Skin of body (tissue), 2 donors: Measurements from ENCODE around the gene ATOH8. TPM values are rescaled to one million over a fixed set of nuclear protein-coding genes. Genes with fewer than 3 reads are reported as not detected.

Experiments
- DNase-seq: peaks from one replicate; lab custom pipeline; 2025; lab: John Stamatoyannopoulos, UW
- total RNA-seq: library from RNA; depleted of rRNA; stranded (reverse); fragments of >200 nt; gene quantifications from one replicate; pipeline ENCODE4 v1.2.3, GENCODE V29; 2014

ATOH8 gene
- total RNA-seq, 1 donor from 2014 or later: 5.2 TPM

DNA sequence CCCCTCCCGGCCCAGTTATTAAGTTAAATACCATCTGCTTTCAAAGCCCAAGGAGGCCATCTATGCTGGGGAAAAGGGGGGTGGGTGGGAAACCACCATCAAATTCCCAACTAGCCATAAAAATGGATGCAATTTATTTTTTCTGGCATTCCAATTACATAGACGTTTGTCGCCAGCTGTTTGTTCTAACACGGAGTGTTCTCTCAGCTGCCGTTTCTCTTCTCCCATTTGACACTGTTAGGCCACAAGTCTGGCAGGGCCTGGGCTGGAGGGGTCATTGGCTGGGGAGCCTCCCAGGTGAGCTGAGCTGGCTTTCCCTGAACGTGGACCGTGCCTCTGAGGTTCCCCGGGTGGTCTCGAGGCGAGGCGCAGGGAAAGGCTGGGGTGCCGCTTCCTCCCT, 16.6 kb downstream of the ATOH8 start:
- DNase-seq: peak; percentile 20

DNA sequence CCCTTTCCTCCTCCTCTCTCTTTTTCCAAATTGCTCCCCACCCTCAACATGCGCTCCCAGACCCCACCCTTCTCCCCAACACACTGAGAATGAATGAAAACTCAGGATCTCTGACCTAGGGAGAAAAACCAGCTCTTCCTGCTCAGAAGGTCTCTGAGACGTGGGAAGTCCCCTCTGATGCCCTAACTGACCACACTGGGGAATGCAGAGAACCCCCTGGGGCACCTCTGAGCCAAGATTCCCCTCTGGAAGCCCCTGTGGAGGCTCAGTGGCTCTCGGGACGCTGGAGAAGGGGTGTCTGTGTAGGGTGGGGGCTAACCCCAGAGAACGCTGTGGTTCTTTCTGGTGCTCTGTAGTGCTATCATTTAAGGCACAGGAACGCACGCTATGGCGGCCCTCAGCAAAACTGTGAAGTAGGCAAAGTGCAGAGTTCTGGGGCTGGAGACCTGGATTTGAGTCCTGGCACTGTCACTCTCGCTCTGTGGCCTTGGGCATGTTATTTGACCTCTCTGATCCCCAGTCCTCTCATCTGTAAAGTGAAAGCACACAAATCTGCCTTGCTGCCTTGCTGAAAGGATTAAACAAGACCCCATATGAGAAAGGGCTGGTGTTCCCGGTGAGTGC, 17.1 kb downstream of the ATOH8 start:
- no peak for DNase-seq

DNA sequence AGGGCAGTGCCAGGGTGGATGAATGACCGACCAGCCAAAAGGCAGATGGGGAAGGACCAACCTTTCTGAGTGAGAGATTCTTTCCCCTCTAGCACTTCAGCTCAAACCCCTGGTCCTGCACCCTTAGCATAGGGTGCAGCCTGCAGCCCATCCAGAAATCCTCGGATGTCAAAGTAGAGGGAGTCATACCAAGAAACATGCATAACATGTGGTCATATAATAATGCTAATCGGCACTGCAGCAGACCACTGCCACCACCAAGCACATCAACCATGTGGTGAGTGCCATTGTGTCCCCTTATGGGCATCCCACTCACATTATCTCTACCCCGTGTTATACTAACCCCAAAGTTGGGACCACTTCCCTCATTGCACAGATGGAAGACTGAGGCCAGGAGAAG, 17.7 kb downstream of the ATOH8 start:
- DNase-seq: no peak

DNA sequence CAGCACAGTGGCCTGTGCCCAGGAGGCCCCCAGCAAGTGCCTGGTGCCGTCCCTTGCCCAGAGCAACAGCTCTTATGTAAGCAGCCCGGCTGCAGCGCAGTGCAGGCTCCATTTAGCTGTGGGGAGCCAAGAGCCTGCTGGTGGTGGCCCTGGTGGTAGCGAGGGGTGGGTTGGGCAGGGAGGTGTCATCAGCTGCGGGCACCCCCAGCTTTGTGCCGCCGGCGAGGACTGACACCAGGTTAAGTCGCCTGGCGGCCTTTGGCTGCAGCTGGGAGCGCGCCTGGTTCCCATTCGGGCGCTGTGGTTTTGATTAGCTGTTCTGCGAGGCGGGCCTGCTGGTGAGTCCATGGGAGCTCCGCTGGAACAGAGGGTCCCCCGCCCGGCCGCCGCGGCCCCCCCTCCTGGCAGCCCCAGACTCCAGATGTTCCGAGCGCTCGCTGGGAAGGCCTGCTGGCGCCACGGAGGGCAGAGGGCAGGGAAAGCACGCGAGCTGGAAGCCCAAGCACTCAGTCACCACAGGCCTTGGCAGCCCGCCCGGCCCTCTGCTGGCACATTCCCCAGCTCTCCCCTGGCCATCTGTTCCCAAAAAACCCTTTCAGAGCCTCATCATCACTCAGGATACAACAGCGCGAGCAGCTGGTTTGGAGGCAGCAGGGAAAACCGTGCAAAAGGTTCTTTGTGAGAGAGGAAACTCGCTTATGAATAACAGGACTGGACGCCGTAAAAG, 18.4 kb downstream of the ATOH8 start:
- DNase-seq: peak; percentile 99

DNA sequence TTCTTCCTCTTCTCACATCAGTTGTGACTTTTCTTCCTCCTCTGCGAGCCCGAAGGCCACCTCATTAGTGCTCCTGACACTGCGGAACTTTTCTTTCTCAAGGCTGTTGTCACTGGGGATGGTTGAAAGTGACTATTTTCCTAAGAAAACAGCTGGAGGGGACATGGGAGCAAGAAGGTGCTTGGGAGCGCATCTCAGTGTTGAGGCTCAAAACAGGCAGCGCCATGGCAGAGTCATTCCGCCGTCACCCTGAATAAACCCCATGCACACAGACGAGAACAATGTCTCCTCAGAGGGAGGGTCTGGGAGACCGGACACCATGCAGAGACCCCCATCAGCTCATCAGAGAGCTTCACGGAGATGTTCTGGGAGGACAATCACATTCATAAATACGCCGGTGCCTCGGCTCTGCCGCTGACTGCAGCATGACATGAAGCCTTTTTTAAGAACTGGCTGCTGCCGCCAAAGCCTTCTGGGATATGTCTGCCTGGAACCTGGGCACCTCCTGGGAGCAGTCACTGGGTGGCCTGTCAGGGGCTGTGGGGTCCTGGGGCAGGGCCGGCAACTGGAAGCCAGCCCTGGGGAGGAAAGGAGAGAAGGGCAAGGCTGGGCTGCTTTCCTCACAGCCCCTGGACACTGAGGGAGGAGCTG, 19.2 kb downstream of the ATOH8 start:
- peak; percentile 62 for DNase-seq

DNA sequence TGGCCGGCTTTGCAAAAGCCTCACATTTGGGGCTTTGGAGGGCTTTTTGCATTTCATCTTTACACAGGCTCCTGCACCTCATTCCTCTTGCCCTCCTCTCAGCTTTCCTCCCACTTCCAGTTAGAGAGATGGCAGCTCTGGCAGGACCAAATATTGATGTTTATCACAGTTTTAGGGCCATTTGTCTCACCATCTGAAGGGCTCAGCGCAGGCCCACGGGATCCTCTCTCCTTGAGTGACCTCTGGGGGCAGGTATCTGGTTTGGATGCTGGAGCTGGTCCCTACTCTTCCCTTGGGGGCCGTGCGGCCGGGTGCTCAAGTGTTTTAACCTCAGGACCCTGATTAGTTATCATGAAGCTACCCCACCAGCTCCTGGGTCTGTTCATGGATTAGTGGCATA, 19.9 kb downstream of the ATOH8 start:
- no peak for DNase-seq

DNA sequence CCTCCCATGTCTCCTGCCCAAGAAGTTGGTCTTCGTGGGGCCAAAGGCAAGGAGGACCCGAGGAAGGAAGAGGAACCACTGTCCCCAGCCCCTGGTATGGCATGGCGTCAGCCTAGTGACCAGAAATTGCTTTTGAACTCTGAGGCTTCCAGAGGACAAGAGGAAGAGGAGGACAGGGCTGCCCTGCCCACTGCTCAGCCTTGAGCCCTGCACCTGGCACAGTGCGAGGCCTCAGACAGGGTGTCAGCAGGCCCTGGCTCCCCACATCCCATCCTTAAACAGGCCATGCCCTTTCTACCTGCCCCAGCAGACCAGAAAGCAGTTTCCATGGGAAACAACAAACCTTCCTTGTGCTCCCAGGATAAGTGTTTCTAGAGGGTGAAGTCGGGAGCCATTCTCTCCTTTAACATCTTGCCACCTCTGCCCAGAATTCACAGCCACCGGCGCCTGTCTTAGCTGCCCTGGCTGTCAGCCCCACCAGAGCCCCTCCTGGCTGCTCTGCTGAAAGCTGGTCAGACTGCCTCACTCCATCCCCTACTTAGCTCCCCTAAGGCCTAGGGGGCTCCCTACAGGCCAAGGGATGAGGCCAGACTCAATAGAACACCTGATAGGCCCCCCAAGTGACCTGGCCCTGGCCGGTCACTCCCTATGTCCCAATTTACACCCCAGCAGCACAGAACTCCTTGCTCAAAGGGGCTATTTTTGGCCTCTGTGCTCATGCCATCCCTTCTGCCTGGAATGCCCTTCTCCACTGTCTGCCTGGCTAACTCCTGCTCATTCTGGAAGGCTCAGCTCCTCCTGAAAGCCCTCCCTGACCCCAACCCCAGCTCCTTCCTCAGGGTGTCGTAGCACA, 20.6 kb downstream of the ATOH8 start:
- no peak for DNase-seq

DNA sequence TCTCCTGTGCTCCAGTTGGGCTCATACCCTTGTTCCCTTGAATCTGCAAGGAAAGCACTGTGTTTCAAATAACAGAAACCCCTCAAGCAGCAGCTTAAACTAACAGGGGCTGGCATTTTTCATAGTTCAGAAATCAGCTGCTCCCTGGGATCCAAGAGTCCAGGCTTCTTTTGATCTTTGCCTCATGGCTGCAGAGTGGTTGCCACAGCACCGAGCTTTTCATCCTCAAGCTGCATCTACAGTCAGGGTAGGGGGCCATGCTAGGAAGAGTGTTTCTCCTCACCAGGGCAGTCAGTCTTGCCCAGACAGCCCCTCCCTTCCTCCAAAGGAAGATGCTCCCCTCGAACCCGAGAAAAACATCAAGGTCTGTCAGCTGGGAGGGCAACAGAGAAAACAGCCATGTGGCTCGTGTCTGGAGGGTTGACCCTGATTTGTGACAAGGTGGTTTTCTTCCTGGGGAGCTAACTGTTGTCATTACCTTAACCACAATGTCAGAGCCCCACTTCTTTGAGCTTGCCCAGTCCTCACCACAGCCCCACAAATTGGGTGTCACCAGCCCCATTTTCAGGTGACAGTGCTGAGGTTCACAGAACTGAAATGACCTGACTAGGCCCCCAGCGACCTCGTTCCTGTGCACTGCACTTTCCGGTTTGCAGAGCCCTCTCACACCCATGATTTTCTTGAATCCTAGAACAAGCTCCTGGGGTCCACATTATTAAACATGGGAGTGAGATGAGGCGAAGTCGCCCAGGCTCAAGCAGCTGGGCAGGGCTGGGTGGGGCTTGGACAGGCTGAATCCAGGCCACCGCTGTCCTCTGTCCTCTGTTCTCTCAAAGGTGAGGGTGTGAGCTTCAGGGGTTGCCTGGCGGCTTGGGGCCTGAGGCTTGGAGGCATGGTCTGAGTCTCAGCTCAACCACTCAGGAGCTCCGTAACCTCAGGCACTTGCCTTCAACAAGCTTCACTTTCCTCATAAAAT, 21.9 kb downstream of the ATOH8 start:
- no peak for DNase-seq

DNA sequence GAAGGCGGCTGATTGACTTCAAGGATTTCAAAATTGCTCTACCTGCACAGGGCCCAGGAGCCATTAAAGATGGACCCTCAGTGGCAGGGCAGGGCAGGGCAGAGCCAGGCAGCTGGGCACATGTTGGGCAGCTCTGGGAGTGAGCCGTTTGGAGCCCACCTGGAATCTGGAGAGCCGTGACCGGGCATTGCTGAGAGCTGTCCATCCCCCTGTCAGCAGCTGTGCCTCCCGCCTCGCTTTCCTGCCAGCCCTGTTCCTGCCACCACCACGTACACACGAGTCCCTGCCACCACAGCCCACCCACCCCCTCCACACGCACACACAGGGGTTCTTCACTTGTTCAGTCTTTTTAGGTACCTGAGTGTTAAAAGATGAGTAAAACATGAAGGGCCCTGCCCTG, 22.9 kb downstream of the ATOH8 start:
- no peak for DNase-seq

DNA sequence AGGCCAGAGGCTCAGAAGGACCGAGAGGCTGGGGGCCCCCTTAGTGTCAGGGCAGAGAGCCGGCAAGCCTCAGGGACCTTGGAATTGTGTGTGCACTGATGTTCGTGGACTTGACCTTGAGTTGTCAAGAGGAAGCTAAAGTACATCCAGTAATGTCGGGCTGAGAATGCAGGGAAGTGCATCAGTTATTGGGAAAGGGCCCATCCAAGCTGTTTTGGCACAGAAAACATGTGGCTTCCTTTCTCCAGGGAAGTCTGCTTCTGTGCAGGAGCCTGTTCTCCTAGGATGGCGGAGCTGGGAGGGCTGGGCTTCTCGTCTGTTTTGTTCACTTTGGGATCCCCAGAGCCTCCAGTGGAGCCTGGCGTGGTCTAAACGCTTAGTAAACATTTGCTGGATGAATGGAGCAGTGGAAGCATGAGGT, 23.7 kb downstream of the ATOH8 start:
- peak; percentile 39 for DNase-seq

DNA sequence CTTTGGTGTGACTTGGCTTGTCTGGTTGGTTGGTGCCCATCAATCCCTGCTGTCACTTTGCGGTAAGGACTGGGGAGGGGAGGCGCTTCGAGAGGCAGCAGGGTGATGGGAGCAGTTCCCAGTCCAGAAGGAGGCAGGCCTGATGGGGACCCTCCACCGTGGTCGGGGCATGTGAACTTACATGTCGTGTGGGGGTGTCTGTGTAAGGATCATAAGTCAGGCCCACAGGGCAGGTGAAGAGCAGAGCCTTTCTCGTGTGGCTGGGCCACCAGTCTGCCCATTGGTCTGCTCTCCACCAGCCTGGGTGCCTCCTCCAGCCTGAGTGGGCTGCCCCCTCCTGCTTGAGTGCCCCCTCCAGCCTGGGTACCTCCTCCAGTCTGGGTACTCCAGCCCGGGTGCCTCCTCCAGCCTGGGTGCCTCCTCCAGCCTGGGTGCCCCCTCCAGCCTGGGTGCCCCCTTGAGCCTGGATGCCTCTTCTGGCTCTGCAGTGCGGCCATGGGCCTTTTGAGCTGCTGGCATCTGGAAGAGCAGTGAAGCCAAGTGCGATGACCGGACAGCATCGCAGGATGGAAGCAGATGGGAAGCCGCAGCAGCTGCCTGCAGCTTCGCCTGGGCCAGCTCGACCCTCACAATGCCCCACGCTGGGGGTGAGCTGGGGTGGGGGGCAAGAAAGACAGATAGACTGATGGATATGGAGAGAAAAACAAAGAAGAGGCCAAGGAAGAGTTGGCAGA, 25.0 kb downstream of the ATOH8 start:
- no peak for DNase-seq

DNA sequence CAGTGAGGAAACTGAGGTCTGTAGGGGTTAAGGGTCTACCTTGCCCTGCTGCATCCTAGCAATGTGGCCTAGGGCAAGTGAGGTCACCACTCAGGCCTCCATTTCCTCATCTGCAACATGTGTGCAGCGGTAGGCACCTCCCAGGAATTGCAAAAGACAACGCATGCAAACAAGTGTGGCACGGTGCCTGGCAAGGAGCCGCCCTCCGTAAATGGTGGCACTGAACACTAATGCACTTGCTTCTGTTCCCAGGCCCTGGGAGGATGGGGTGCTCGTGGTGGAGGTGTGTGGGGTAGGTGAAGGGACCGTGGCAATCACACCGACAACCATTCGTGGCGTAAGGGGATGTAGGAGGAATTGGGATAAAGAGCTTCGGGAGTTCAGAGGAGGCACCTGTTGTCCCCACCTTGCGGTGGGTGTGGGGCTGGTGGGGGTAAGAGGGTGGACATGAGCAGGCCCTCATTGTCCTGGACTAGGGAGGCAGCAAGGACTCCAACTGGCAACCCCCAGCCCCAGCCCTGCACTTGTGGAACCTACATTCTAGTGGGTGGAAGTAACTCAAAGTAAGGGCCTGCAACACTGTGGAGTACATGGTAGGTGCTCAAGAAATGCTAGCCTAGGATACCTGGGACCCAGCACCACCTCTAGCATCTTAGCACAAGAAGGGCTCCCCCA, 26.0 kb downstream of the ATOH8 start:
- DNase-seq: no peak

DNA sequence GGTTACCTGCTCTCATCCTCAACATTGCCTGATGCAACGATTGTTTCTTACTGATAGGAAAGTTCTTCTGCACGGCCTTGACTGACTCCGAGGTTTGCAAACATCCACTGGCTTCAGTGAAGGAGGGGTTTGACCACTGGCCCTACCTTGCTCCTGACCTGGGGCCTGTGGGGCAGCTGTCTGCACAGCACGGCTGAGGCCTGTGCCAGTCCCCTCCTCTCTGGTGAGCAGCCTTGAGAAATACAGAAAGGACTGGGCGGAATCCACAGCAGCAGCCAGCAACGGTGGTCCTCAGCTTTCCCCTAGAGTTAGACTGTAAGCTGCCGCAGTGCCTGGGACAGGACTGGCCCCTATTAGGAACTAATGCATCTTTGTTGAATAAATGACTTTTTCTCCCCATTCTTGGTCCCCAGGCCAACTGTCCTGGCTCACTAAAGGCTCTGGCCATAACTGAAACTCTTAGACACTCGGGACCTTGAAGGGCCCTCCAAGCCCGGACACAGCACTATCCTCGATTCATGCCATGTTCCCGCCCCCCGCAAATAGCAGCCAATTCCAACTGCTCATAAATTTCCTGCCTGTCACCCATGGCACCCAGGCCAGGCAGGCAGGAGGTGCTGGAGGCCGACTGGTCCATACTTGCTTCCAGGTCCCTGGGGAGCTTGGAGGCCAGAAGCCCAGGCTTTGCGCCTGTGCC, 26.7 kb downstream of the ATOH8 start:
- DNase-seq: no peak

DNA sequence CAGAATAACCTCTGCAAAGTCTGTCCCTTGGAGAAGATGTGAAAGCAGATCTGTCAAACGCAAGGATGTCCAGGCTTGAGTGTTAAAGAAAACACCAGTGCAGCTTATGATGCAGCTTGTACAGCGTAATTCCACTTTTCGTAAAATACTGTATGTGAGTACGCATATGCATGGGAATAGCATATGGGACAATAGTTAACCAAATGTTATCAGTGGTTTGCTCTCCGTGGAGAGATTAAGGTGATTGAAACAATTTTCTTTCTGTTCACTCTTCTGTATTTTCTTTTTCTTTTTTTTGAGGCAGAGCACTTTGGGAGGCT, 27.2 kb downstream of the ATOH8 start:
- DNase-seq: no peak

DNA sequence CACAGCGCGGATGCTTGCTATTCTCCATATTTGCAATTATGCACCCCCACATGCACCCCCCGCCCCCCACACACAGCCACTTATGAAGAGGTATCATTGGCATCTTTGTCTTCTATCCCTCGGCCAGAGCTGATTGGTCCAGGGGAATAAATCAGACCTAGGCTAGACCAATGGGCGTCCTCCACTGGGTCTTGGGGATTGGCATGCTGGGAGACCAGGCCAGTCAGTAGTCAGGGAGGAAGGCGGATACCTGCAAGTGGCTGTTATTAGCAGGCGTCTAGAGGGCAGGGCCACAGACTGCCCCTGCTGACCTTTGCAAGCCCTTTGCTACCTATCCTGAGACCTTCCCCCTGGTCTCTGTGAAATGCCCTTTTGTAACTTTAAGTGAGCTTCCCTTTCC, 30.0 kb downstream of the ATOH8 start:
- DNase-seq: no peak

DNA sequence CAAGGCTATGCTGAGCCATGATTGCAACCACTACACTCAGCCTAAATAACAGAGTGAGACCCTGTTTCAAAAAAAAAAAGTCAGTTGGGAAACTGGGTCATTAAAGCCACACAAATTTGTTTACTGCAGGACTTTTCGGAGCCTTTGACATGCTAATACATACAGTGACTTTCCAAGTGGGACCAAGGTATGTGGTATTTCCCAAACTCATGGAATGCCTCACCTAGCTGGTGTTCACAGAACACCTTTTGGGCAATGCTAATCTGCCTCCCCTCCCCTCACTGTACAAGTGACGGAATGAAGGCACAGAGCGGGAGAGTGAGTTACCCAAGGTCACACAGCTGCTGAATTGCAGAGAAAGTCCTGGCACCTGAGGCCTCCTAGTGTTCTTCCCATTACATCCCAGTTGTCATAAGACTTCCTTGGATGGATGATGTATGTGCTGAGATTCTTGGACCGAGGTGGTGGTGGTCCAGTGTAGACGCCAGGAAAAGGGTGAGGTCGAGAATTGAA, 30.7 kb downstream of the ATOH8 start:
- no peak for DNase-seq

DNA sequence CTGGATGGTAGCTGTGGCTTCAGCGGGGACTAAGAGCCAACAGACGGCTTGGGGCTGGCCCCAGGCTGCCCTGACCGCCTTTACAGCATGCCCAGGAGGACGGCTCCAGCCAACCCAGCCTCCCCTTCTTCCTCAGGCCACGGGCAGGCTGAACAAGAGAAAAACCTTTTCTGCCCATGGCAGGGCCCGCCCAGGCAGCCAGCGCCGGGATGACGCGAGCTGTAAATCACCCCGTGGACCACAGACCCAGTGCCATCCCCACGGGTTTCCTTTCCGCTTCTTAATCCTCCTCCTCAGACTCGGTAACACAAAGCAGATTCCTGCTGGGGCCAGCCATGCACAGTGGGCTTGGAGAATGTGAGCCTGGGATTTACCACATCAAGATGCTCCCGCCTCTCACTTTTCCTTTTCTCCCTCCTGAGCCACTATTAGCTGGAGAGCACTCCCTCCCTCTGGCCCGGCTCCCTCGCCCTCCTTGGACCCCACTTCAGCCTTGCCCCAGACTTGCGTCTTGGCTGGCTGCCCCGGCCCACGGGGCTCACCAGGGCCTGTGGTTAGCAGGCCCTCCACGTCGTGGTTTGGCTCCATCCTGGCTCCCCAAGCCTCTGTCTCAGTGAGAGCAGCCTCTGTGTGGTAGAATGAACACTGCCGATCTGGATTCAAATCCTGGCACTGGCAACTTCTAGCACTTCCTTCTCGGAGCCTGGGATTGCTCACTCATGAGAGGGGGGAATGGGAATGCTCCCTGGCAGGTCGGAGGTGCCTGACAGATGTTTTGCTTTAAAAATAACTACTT, 31.4 kb downstream of the ATOH8 start:
- peak; percentile 26 for DNase-seq

DNA sequence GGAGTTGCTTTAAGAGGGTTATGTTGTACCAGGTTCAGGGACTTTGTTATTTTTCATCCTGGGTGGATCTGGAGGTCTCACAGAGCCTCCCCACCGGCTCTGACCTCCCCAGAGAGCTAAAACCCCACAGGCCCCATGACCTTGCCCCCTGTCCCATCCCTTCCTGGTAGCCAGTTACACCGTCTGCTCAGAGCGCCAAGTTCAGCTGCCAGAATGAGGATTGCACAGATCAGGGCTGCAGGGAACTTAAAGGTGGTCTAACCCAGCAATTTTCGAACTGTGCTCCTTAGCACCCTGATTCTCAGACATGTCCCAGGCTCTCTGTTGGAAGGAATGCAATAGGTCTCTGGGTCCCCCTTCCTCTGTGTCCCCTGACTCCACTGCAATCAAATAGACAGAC, 32.1 kb downstream of the ATOH8 start:
- DNase-seq: no peak
